Fibroblast of skin of left quadriceps (primary cell): ENCODE results near the gene PDILT.

ENCODE experiments used
- DNase-seq, 2 experiments: peaks; one replicate each; pipeline ENCODE4 v3.0.0-alpha.2; 2013; ENCODE audit warnings: low read depth in 2 of 2

PDILT gene

DNA sequence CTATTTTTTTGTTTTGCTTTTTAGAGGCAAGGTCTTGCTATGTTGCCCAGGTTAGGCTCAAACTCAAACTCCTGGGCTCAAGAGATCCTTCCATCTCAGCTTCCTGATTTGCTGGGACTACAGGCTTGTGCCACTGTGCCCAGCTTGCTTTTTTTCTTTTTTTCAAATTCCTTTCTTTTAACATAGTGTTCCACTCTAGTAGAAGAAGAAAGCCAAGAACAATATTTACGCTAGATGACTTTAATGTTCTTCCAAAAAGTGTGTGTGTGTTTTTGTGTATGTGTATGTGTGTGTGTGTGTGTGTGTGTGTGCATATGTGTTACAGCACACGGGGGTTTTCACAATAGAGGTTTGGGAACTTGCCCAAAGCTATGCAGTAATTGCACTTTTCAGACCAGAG is 41.3 kb downstream of the PDILT start:
- DNase-seq: no peak

DNA sequence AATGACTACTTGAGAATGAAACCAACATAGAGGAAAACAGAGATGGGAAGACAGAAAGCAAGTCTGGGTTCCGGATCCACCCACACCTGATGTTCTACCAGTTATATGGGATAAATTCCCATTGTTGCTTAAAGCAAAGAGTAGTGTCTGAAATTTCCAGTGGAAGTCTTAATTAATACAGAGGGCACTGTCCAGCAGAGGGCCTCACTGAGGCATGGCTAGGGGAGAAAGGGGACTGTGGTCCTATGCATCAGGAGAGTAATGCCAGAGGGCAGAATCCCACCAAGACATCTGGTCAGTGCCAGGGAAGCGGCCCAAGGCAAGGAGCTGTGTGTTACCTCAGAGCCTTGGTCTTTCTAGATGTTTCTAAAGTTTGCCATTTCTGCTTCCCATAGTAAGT is 44.5 kb downstream of the PDILT start:
- no peak for DNase-seq

GRCh38 chr16:20355114-20355782 is 49.3 kb downstream of the PDILT start:
- no peak for DNase-seq

- DNase-seq: no peak
Observed at GRCh38 chr16:20353379-20353778, 51.2 kb downstream of the PDILT start.

GRCh38 chr16:20352615-20353014 is 51.9 kb downstream of the PDILT start, which contains the start of gene UMOD:
Gene UMOD (minus strand): TSS chr16:20352715. CDS start chr16:20350737, 1,978 bp downstream.
- no peak for DNase-seq

DNA sequence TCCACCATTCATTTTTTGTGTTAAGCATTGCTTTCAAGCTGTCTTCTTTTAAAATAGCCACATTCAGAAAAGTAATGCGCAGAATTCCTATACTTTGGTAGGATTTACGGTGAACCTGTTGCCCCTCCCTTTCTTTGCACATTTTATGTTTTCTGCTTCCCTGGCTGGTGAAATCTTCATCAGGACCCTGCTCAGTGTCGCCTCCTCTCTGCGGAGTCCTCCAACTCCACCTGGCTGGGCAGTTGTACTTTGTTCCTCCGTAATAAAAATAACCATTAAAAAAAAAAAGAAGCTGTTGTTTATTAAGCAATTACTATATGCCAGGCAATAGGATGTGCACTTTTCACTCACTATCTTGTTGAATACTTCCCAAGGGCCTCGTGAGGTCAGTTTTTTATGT is 54.9 kb downstream of the PDILT start:
- no peak for DNase-seq

- no peak for DNase-seq
Observed at GRCh38 chr16:20348365-20349185, 56.0 kb downstream of the PDILT start.

- DNase-seq: no peak
Observed at GRCh38 chr16:20347666-20348364, 56.7 kb downstream of the PDILT start.

DNA sequence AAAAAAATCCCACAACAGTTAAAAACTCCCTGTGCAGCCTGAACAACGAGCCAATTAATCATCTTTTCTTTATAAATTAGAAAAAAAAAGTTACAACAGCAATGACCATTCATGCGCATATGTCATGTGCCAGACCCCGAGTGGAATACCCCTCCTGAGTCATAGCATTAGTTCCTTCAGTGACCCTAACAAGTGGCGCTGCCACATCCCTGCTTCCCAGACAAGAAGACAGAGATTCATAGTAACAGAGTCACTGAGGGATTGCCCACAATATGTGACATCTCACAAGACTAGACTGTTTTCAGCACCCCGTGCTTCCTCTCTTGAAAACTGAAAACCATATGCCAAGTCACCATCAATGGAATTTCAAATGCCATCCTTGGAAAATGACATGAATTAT is 59.9 kb downstream of the PDILT start:
- DNase-seq: no peak

DNA sequence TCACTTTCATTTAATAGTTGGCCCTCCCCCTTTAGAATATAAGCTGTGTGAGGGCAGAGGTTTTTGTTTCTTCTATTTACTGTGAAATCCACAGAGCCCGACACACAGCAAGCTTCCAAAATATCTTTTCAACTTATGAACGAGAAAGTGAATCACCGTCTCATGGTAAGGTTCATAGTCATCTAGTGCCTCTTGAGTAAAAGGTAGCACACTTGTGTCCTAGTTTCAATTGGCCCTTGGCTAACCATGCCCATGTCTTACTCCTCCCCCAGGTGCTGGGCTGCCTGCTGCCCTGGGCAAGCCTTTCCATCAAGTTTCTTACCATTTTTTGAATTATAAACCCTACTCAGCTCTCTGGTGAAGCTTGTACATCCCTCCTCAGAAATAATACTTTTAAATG is 64.8 kb downstream of the PDILT start:
- DNase-seq: no peak

DNA sequence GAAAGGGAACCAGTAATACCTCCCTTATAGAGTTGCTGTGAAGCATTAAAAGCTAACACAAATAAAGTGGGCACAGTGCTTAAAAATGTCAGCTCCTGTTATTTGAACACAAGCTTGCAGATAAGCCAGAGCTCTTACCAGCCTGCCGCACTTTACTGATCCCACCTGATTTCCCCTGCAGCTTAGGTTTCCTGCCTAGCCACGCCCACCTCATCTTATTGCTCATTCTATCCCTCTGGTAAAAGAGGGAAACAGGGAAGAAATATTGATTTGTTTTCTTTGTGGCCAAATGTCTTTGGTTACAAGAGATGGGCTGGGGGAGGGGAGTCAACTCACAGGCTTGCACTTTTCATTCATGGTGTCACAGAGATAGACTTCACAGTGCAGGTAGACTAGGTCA is 67.6 kb downstream of the PDILT start:
- no peak for DNase-seq

DNA sequence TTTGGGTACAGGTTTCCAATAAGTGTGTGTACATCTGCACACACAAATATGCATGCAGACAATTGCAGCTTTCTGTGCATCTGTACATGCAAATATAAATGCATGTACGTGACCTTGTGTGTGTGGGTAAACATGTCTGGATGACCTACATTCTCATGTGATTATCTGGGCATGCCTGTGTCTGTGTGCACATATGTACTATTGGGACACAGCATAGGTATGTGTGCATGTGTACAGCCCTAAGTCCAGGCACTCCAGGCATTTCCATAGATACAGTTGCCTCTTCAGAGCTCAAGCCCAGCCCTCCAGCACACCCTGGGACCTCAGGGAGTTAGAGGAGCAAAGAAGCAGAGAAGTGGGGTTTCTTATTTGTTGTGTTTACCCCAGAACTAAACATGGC is 70.1 kb downstream of the PDILT start:
- DNase-seq: no peak

- DNase-seq: no peak
Observed at GRCh38 chr16:20333120-20333519, 71.4 kb downstream of the PDILT start.

- DNase-seq: no peak
Observed at GRCh38 chr16:20332411-20332810, 72.1 kb downstream of the PDILT start.

DNA sequence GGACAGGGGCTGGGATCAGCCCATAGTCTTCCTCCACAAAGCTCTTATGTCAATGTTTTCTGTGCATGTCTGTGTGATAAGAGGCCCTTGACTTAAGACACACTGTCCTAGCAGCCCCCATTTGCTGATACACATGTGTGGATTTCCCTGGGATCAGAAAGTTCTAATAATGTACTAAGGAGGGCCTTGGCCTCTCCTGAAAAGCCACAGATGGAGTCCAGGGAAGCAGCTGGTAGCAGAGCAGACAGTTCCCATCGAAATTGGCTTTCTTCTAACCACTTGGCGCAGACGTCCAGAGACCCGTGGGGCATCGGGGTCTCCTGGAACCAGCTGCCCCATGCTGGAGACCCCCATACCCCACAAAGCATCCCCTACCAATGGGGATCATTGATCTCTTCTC is 72.9 kb downstream of the PDILT start:
- no peak for DNase-seq

- DNase-seq: no peak
Observed at GRCh38 chr16:20329392-20330138, 75.0 kb downstream of the PDILT start.

GRCh38 chr16:20327444-20328041 is 77.0 kb downstream of the PDILT start, which contains the start of gene GP2:
Gene GP2 (minus strand): TSS chr16:20327513. CDS start chr16:20326431, 1,082 bp downstream.
- DNase-seq: no peak

DNA sequence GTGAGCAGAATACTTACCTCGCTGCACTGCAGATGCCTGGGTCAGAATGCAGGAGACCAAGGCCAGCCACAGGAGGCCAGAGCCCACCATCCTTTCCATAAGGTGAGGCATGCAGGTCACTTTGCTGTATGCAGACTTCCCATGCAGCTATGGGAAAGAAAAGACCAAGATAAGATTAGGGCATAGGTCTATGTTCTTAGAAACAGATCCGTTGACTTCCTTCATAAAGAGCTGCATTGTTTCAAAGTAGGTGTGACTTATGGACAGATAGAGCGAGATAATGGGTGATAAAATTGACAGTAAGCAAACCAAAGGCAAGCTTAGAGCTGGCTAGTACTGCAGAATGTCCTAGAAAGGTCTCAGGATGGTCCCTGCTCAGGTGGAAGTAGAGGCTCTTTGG is 78.2 kb downstream of the PDILT start:
- no peak for DNase-seq

DNA sequence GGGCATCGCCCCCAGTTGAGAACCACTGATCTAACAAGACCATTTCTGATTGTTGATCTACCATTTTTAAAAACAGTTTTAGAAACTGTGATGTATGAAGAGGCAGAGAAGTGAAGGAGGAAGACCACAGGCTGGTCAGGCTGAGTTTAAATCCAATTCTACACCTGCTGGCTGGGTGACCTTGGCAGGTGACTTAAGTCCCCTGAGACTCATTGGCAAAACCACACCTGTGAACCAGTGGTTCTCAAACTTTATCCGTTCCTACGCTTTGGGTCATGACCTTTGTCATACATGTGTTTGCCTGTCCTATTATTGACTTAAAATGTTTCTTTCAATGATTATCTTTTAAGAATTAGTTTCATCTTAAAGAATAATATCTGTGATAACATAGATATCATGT is 79.5 kb downstream of the PDILT start:
- DNase-seq: no peak

DNA sequence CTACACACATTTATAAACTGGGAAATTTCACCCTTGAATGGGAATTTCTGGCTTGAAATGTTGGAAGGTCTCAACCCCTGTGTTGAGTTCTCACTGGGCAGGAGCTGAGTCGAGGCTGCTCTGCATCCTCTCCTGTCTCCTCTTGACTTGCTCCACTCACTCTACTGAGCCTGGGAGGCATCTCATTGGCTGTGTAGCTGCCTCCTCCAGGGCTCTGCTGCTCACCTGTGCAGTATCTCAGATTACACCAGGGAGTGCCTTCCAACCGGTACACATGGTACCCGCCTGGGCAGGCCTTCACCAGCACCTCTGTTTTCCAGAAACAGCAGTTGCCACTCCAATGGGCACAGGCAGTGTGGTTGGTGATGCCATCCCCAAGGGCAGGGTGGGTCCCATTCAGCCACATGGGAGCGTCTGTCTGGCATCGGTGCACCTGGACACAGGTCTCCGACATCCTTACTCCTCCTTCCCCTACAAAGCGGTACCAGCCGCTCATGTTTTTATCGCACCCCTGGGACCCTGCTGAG is 80.9 kb downstream of the PDILT start:
- no peak for DNase-seq

DNA sequence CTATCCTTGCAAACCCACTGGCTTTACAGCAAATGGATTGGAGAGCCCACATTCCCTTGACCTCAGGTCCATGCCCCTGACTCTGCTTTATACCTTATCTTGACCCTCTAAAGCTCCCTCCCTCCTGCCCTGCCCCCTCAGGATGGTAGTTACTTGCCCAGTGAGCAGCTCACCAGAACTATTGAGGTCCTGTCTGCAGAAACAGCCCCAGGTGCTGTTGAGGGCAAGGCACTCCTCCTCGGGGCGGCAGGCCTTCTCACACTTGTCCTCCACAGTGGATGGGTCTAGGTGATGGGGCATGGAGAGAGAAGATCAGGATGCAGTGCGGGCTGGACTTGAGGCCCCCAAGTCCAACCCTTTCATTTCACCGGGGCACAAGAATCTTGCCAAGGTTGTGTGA is 81.8 kb downstream of the PDILT start:
- no peak for DNase-seq
